Muscle of leg (tissue), 11 donors: ENCODE measurements around the gene RABL6. TPM values are rescaled to one million over a fixed set of nuclear protein-coding genes. Genes with fewer than 3 reads are reported as not detected.
A peak's percentile ranks its signal among the peaks of the same experiment; 100 is the strongest.
"Not testable (repeated sequence)": the region's sequence is repeated elsewhere in the genome, so short reads cannot be mapped to it uniquely, and the experiment has no call there.

Experiments
- DNase-seq: peaks from one replicate; pipeline ENCODE4 v3.0.0; 2013
- H3K27ac ChIP-seq: one replicate; pipeline ENCODE4 v1.5.1; 2013; ENCODE audit warnings: mild to moderate bottlenecking, low read length, control low read depth
- H3K27me3 ChIP-seq: one replicate; pipeline ENCODE4 v1.6.1; 2013; ENCODE audit warnings: low read length; ENCODE audit not compliant: control insufficient read depth, insufficient read depth
- H3K36me3 ChIP-seq: one replicate; pipeline ENCODE4 v1.6.1; 2013; ENCODE audit warnings: low read length; ENCODE audit not compliant: control insufficient read depth, insufficient read depth
- H3K4me1 ChIP-seq: one replicate; pipeline ENCODE4 v1.6.1; 2013; ENCODE audit warnings: low read length; ENCODE audit not compliant: control insufficient read depth, insufficient read depth
- H3K4me3 ChIP-seq: one replicate; pipeline ENCODE4 v1.5.1; 2013; ENCODE audit warnings: low read length, control low read depth
- H3K9me3 ChIP-seq: replicated peaks from 2 replicates; pipeline ENCODE4 v1.6.1; 2013; ENCODE audit warnings: low read depth, low read length; ENCODE audit not compliant: control insufficient read depth
- WGBS: methylation state at CpG from one replicate; pipeline ENCODE4 v1.1.5; 2013; ENCODE audit warnings: missing lambda C conversion rate; ENCODE audit not compliant: insufficient coverage; 5-methylcytosine and 5-hydroxymethylcytosine counted together
- polyA plus RNA-seq, 8 donors: library from polyadenylated mRNA; unstranded; fragments of 120-200 nt; gene quantifications; one replicate each; pipeline versions ENCODE4 v1.2.1 to v1.2.3, GENCODE V29; 2013; ENCODE audit warnings: inconsistent platforms in 1 of 8, low replicate concordance in 1 of 8; ENCODE audit not compliant: insufficient read length in 8 of 8, insufficient read depth in 1 of 8
- total RNA-seq: library from RNA; stranded (reverse); fragments of 120-200 nt; gene quantifications from one replicate; pipeline ENCODE4 v1.2.4, GENCODE V29; 2013

Gene RABL6
- total and polyA plus RNA-seq, 9 donors = 37.6 to 66.0 (median 60.8) TPM

DNA sequence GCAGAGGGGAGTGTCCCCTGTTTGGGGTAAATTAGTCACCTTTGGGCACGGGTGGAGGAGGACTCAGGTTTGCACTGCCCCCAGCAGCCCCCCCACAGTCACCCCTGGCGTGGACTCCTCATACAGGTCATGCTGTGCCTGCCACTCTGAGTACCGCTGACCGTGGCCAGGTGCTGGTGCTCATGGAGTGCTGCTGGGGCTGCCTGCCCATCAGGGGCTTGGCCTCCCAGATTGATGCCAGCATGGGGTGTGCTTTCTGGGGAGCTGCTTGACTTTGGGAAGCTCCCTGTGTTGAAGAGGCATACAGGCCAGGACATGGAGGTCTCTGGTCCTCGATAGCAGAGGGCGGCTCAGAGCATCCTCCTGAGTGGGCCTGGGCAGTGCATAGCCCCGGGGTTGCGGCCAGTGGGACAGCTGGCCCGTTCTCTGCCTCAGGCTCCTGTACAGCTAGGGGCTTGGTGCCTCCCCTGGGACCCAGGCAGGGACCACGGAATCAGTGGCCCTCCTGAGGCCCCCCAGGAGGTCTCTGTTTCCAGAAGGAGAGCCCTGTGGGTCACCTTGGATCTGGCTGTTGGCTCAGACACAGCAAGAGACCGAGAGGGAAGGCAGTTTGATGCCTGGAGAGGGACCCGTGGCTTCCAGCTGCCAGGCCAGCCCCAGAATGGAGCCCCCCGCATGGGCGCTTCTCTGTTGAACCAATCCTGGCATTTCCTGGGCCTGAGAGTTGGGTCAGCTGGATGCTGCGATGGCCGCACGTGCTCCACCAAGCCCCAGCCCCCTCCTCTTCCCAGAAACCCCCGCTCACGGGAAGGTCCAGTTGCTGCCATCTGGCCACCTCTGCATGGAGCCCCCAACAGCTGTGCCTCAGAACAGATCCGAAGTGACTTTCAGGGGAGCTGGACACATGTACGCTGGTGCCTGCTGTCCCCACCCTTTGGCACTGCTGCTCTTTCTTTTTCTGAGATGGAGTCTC, 28.5 kb downstream of the RABL6 start:
- Histone ChIP-seq H3K27ac (no peak overlapping the region), H3K9me3 (no peaks in the 10 kb centered on the region), H3K4me1 (peaks cover 32% of the 10 kb centered on the region), H3K27me3 (no peaks in the 10 kb centered on the region), H3K4me3 (no peak overlapping the region), H3K36me3 (peaks cover 50% of the 10 kb centered on the region)
- 77% methylated on average over 16 of the region's 21 CpGs for WGBS
- peak; percentile 35 for DNase-seq

DNA sequence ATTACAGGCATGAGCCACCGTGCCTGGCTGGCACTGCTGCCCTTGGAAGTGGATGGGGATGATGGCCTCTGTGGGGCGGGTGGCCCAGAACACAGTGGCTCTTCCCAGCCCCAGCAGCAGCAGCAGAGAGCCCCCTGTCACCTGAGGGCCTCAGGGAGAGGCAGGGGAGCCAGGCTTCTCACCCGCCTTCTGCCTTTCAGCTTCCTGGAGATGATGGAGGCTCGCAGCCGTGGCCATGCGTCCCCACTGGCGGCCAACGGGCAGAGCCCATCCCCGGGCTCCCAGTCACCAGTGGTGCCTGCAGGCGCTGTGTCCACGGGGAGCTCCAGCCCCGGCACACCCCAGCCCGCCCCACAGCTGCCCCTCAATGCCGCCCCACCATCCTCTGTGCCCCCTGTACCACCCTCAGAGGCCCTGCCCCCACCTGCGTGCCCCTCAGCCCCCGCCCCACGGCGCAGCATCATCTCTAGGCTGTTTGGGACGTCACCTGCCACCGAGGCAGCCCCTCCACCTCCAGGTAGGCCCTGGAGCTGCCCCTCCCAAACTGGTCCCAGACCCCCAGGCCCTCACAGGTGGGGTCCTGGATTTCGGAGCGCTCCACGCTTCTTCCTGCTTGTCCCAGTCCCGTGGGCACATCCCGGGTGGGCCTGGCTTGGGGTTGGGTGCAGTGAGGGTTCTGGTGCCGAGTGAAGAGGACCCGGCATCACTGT, 29.6 kb downstream of the RABL6 start:
- peaks cover under 1% of the 10 kb centered on the region for H3K27me3 ChIP-seq
- H3K4me1 ChIP-seq = peaks cover 43% of the 10 kb centered on the region
- peak; percentile 5 for DNase-seq
- no peak overlapping the region for H3K4me3 ChIP-seq
- 87% methylated on average over 20 of the region's 27 CpGs for WGBS
- peaks cover 39% of the 10 kb centered on the region for H3K36me3 ChIP-seq
- H3K9me3 ChIP-seq = no peaks in the 10 kb centered on the region
- no peak overlapping the region for H3K27ac ChIP-seq

DNA sequence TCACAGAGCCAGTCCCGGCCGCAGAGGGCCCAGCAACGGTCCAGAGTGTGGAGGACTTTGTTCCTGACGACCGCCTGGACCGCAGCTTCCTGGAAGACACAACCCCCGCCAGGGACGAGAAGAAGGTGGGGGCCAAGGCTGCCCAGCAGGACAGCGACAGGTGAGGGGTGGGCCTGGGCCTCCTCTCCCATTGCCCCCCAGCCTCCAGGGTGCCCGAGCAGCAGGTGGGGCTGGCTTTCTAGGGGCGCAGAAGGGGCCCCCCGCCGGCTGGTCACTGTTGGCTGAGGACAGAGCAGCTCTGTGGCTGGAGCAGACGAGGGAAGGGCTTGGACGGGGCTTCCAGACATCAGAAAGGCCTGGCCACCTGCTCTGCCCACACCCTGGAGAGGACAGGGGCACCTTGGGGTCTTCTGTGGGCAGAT, 30.1 kb downstream of the RABL6 start:
- H3K4me3 ChIP-seq, H3K9me3 ChIP-seq, H3K27ac ChIP-seq, H3K27me3 ChIP-seq, DNase-seq: not testable (repeated sequence)
- peaks cover 48% of the 10 kb centered on the region for H3K4me1 ChIP-seq
- 77% methylated on average over 10 of the region's 15 CpGs for WGBS
- peaks cover 34% of the 10 kb centered on the region for H3K36me3 ChIP-seq

DNA sequence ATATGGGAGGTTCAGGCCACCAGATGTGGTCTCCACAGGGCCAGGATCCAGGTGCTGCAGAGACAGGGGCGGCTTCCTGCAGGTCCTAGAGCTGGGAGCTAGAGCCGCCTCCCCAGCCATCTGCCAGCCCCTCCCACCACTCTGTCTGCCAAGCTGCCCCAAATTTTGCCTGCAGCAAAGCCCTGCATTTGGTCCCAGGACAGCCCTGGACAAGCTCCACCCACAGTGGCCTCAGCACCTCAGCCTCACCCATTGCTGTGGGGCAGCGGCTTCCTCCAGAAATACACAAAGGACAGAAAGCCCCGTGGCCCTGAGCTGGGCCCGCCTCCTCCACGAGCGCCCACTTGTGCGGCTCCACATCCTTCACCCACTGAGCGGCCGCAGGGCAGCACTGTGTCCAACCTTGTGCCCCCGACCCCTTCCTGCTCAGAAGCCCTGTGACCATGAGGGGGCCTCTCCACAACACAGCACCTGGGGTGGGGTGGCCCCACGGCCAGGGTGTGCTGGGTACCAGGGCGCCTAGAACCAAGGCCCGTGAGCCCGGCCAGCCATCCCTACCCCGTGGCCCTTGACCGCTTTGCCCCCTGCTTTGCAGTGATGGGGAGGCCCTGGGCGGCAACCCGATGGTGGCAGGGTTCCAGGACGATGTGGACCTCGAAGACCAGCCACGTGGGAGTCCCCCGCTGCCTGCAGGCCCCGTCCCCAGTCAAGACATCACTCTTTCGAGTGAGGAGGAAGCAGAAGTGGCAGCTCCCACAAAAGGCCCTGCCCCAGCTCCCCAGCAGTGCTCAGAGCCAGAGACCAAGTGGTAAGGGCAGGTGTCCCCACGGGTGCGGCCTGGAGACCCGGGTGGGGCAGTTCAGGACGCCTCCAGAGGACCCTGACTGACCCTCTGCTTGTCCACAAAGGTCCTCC, 30.8 kb downstream of the RABL6 start:
- Histone ChIP-seq H3K9me3 (no peaks in the 10 kb centered on the region), H3K27ac (no peak overlapping the region), H3K36me3 (peaks cover 33% of the 10 kb centered on the region), H3K4me3 (no peak overlapping the region), H3K27me3 (peaks cover 9% of the 10 kb centered on the region), H3K4me1 (peaks cover 54% of the 10 kb centered on the region)
- DNase-seq = no peak
- WGBS = 82% methylated on average over 24 of the region's 29 CpGs

GRCh38 chr9:136839229-136840139, 31.7 kb downstream of the RABL6 start:
- no peak for DNase-seq
- H3K27me3 ChIP-seq = peaks cover 18% of the 10 kb centered on the region
- H3K9me3 ChIP-seq = no peaks in the 10 kb centered on the region
- peaks cover 62% of the 10 kb centered on the region for H3K4me1 ChIP-seq
- H3K4me3 ChIP-seq = no peak overlapping the region
- WGBS = 78% methylated on average over 19 of the region's 36 CpGs
- H3K27ac ChIP-seq = no peak overlapping the region
- peaks cover 32% of the 10 kb centered on the region for H3K36me3 ChIP-seq

DNA sequence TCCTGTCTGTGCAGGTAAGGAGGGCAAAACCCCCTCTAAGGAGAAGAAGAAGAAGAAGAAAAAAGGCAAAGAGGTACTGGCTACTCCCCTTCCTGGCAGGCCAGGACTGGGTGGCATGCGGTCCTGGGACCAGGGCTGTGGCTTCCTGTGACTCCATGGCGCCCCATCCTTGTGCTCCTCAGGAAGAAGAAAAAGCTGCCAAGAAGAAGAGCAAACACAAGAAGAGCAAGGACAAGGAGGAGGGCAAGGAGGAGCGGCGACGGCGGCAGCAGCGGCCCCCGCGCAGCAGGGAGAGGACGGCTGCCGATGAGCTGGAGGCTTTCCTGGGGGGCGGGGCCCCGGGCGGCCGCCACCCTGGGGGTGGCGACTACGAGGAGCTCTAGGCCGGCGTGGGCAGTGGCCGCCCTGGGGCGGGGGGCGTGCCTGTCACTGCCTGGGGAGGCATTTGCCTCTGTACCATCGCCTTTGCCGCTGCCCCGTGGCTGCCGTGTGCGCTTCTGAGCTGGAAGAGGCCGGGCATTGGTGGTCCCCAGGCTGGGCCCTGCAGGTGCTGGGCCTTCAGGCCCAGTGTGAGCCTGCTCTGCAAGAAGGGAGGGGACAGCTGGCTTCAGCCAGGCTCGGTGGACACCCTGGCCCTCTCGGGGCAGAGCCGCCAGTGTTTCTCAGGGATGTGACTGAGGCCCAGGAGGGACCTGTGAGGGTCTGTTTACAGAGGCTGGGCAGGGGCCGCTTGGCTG, 32.6 kb downstream of the RABL6 start:
- DNase-seq = no peak
- Histone ChIP-seq H3K9me3 (no peaks in the 10 kb centered on the region), H3K4me3 (no peak overlapping the region), H3K36me3 (peaks cover 32% of the 10 kb centered on the region), H3K27ac (peak overlapping the region; percentile 65), H3K4me1 (peaks cover 64% of the 10 kb centered on the region), H3K27me3 (peaks cover 22% of the 10 kb centered on the region)
- 58% methylated on average over 29 of the region's 32 CpGs for WGBS

DNA sequence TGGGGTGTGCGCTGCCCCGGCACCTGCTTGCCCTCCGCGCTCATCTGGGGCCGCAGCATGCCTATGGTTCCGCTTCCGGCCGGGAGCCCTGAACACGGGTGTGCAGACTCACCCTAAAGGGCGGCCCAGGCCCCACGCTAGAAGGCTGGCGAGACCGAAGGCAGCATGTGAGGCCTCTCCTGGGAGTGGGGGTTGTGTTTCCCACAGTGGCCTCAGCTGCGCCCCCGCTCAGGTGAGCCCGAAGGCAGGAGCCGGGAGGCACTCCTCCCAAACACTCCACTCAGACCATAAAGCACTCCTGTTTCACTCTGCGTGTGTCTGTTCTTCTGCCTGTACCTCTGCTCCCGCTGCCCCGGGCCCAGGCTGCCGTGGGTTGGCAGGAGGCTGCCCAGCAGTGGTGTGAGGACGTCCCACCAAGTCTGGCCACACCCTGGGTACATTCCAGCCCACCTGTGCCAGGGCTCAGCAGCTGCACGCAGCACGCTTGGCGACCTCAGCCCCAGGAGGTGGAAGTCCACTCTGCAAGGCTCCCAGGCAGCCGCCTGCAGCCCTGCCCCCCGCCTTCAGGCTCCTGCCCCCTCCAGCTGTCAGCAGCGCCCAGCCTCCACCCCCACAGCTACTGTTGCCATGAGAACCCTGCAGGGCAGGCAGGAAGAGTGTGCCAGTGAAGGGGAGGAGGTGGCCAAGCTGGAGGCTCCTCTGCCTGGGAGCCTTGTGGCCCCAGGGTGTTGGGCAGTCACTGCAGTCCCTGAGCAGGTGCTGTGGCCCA, 33.3 kb downstream of the RABL6 start:
- H3K36me3 ChIP-seq = peaks cover 26% of the 10 kb centered on the region
- 51% methylated on average over 21 of the region's 28 CpGs for WGBS
- no peak overlapping the region for H3K4me3 ChIP-seq
- H3K9me3 ChIP-seq = no peaks in the 10 kb centered on the region
- peaks cover 63% of the 10 kb centered on the region for H3K4me1 ChIP-seq
- DNase-seq = peak; percentile 72
- peaks cover 29% of the 10 kb centered on the region for H3K27me3 ChIP-seq
- peak overlapping the region; percentile 65 for H3K27ac ChIP-seq

DNA sequence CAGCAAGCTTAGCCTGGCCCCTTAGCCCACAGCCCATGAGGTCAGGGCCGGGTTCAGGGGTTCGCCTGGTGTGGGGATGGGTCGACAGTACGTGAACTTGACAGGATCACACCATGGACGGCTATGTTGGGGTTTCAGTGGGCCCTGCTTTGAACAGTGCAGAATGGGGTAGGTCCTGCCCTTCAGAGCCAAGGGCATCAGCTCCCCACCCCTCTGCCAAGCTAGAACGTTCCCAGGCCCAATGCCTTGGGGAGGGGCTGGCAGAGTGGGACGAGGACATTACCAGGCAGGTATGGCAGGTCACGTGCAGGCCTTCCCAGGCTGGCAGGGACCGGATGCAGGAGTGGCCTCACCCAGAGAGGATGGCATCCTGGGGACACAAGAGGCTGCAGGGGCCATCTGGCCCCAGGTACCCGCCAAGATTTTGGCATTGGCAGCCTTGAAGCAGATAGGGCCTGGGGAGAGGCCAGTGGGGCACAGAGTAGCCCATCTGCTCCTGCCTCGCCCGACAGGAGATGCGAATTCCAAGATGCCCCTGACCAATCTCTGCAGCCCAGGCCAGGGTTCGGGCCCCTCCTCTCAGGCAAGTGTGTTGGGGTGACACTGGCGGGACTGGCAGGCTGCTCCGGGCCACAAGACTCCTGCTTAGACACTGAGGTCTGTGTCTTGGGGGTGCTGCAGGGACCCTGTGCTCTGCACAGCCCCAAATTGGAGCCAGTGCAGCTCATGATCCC, 34.1 kb downstream of the RABL6 start:
- 32% methylated on average over 12 of the region's 16 CpGs for WGBS
- Histone ChIP-seq H3K27me3 (peaks cover 35% of the 10 kb centered on the region), H3K27ac (peak overlapping the region; percentile 62), H3K4me1 (peaks cover 63% of the 10 kb centered on the region), H3K36me3 (peaks cover 21% of the 10 kb centered on the region)
- H3K9me3 ChIP-seq, H3K4me3 ChIP-seq, DNase-seq: not testable (repeated sequence)
